ENCODE data around the gene ZCWPW2.

ZCWPW2 gene

GRCh38 chr3:28467414-28467813 is 118.9 kb downstream of the ZCWPW2 start:
- FAIRE-seq (no peak), DNase-seq (ENCODE audit: insufficient read length, low spot score) (no peak)
- TF ChIP-seq POLR2A (IDR thresholded peaks at IDR 0.05; ENCODE audit: low read depth, low read length) = no peak

- no peak for FAIRE-seq
- DNase-seq (ENCODE audit: insufficient read length, low spot score) = peak; percentile 2
- TF ChIP-seq POLR2A (IDR thresholded peaks at IDR 0.05; ENCODE audit: low read depth, low read length) = no peak
Observed at GRCh38 chr3:28476194-28476593, 127.7 kb downstream of the ZCWPW2 start.

DNA sequence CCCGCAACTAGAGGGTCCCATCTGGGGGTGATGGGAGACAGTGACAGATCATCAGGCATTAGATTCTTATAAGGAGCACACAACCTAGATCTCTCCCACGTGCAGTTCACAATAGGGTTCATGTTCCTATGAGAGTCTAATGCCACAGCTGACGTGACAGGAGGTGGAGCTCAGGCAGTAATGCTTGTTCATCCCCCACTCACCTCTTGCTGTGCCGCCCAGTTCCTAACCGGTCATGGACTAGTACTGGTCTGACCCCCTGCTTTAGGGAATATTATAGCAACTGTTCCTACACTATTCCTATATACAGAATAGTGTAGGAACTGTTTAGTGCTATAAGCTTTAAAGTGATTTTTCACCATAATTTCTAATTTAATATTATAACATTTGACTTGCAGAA is 128.2 kb downstream of the ZCWPW2 start:
- FAIRE-seq (no peak), DNase-seq (ENCODE audit: insufficient read length, low spot score) (no peak)
- no peak for TF ChIP-seq POLR2A (IDR thresholded peaks at IDR 0.05; ENCODE audit: low read depth, low read length)

DNA sequence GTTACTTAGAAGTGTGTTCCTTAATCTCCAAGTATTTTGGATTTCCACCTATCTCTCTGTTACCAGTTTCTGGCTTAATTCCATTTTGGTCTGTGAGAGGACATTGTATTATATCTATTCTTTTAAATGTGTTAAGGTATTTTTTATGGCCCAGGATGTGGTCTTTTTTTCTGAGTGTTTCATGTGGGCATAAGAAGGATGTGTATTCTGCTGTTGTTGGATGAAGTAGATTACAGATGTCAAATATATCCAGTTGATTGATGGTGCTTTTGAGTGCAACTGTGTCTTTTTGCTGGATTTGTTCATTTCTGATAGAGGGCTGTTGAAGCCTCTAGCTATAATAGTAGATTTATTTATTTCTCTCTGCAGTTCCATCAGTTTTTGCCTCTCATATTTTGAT is 136.6 kb downstream of the ZCWPW2 start:
- DNase-seq (ENCODE audit: insufficient read length, low spot score) (no peak), FAIRE-seq (no peak)
- TF ChIP-seq POLR2A (IDR thresholded peaks at IDR 0.05; ENCODE audit: low read depth, low read length) = no peak

- TF ChIP-seq POLR2A (IDR thresholded peaks at IDR 0.05; ENCODE audit: low read depth, low read length) = no peak
- DNase-seq (ENCODE audit: insufficient read length, low spot score) (no peak), FAIRE-seq (no peak)
Observed at GRCh38 chr3:28495301-28495700, 146.8 kb downstream of the ZCWPW2 start.

GRCh38 chr3:28502397-28502937 is 153.9 kb downstream of the ZCWPW2 start:
- DNase-seq (ENCODE audit: insufficient read length, low spot score) (no peak), FAIRE-seq (no peak)
- TF ChIP-seq POLR2A (IDR thresholded peaks at IDR 0.05; ENCODE audit: low read depth, low read length) = no peak

DNA sequence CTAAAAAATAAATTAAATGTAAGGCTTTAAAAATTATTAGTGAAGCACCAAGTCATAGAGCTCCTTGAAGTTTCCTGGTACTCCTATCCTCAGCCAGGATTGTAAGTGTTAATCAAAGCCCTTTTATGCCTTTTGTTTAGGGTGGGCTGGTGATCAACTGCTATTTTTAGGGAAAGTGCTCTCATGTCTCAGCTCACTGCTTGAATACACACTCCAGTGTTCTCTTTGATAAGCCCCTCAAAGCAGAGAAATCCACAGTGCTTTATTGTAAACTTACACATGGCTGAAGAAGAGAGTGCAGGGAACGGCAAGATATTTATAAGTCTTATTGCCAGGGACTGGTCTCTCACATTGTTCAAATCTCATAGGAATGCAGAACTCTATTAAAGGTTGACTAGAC is 156.5 kb downstream of the ZCWPW2 start:
- no peak for DNase-seq (ENCODE audit: insufficient read length, low spot score)
- TF ChIP-seq POLR2A (IDR thresholded peaks at IDR 0.05; ENCODE audit: low read depth, low read length) = no peak
- no peak for FAIRE-seq

DNA sequence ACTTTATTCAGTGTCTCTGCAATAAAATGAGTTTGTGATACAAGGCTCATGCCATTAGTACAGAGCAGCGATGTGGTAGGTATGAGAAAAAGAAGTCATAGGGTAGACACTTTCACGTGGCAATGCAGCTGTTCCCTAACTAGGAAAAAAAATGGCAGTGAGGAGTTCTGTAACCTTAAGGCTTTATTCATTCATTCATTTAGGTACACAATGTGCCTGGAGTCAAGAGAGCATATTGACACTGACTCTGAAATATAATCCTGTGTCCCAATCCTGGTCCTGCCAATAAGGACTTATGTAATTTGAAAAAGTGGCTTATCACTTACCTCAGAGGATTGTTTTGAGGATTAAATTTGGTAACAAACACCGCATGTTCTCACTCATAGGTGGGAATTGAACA is 173.1 kb downstream of the ZCWPW2 start:
- FAIRE-seq (no peak), DNase-seq (ENCODE audit: insufficient read length, low spot score) (no peak)
- TF ChIP-seq POLR2A (IDR thresholded peaks at IDR 0.05; ENCODE audit: low read depth, low read length) = no peak

- no peak for FAIRE-seq
Observed at GRCh38 chr3:28542351-28542750, 193.8 kb downstream of the ZCWPW2 start.

DNA sequence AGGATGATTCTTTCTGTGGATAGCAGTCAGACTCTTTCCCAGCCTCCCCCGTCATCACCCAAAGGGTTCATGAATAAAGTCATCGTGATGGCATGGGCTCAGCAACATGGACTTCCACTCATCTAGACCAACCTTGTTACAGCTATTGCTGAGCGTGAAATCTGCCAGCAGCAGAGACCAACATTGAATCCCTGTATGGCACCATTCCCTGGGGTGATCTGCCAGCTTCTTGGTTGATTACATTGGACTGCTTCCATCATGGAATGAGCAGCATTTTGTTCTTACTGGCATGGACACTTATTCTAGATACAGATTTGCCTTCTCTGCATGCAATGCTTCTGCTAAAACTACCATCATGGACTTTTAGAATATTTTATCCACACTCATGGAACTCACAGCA is 195.7 kb downstream of the ZCWPW2 start:
- no peak for DNase-seq (ENCODE audit: insufficient read length, low spot score)
- no peak for TF ChIP-seq POLR2A (IDR thresholded peaks at IDR 0.05; ENCODE audit: low read depth, low read length)
- no peak for FAIRE-seq

More at GRCh38 chr3:28542351-28542750, 193.8 kb downstream of the ZCWPW2 start:
- TF ChIP-seq POLR2A (IDR thresholded peaks at IDR 0.05; ENCODE audit: low read depth, low read length) = no peak
- DNase-seq (ENCODE audit: insufficient read length, low spot score) = no peak

- no peak for TF ChIP-seq POLR2A (IDR thresholded peaks at IDR 0.05; ENCODE audit: low read depth, low read length)
- DNase-seq (ENCODE audit: insufficient read length, low spot score) (no peak), FAIRE-seq (no peak)
Observed at GRCh38 chr3:28544831-28545230, 196.3 kb downstream of the ZCWPW2 start.

GRCh38 chr3:28547677-28548076 is 199.2 kb downstream of the ZCWPW2 start:
- DNase-seq (ENCODE audit: insufficient read length, low spot score) = no peak
- no peak for FAIRE-seq
- TF ChIP-seq POLR2A (IDR thresholded peaks at IDR 0.05; ENCODE audit: low read depth, low read length) = no peak

GRCh38 chr3:28553175-28553574 is 204.7 kb downstream of the ZCWPW2 start:
- TF ChIP-seq POLR2A (IDR thresholded peaks at IDR 0.05; ENCODE audit: low read depth, low read length) = no peak
- no peak for FAIRE-seq

DNA sequence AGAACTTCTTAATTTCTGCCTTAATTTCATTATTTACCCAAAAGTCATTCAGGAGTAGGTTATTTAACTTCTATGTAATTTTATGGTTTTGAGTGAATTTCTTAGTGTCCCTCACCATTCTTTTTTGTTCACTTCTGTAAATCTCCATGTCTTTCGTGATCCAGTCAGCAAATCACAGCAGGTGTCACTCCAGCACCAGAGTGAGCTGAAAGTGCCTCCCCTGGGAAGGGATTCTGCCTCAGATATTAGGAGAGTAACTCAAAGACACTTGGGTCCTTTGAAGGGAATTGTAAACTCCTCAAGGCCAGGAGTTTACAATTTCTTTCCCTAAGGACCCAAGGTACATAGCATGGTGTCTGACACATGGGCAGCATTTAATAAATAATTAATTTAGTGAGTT is 207.7 kb downstream of the ZCWPW2 start:
- FAIRE-seq = no peak

More at GRCh38 chr3:28553175-28553574, 204.7 kb downstream of the ZCWPW2 start:
- DNase-seq (ENCODE audit: insufficient read length, low spot score) = no peak

DNA sequence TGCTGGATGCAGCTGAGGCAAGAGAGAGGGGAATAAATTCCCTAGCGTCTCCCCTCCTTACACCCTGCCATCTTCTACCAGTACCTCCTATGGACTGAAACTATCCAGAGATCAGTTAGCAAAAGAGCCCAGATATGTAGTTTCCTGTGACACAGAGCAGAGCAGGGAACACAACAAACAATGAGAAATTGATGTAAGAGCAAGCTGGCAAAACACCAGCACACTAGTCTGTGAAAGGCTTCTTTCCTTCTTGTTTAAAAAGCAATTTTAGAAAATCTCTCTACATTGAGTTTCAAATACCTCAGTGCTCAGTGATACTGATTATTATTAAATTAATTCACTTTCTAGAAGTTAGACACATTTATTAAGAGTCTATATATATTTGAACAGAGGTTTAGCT is 215.7 kb downstream of the ZCWPW2 start:
- DNase-seq (ENCODE audit: insufficient read length, low spot score) = no peak
- FAIRE-seq = no peak
- TF ChIP-seq POLR2A (IDR thresholded peaks at IDR 0.05; ENCODE audit: low read depth, low read length) = no peak

More for the DNA sequence above, 207.7 kb downstream of the ZCWPW2 start:
- DNase-seq (ENCODE audit: insufficient read length, low spot score) = no peak
- TF ChIP-seq POLR2A (IDR thresholded peaks at IDR 0.05; ENCODE audit: low read depth, low read length) = no peak

GRCh38 chr3:28569357-28569756 is 220.8 kb downstream of the ZCWPW2 start:
- DNase-seq (ENCODE audit: insufficient read length, low spot score) = no peak
- no peak for FAIRE-seq
- no peak for TF ChIP-seq POLR2A (IDR thresholded peaks at IDR 0.05; ENCODE audit: low read depth, low read length)
